ENCODE data around the gene PIGBOS1. TPM values are rescaled to one million over a fixed set of nuclear protein-coding genes. Genes with fewer than 3 reads are reported as not detected.
"Not testable (repeated sequence)": the region's sequence is repeated elsewhere in the genome, so short reads cannot be mapped to it uniquely, and the experiment has no call there.

Gene PIGBOS1
- total and polyA plus RNA-seq, 2 experiments from 2014 or later = 13.7 to 30.4 TPM

- Histone ChIP-seq H3K4me3 (no peak overlapping the region), H3K9me3 (ENCODE audit: low read depth) (no peaks in the 10 kb centered on the region), H3K27me3 (no peaks in the 10 kb centered on the region), H3K4me1 (ENCODE audit: low read depth) (no peaks in the 10 kb centered on the region), H3K36me3 (no peaks in the 10 kb centered on the region), H3K27ac (no peak overlapping the region)
- TF ChIP-seq CTCF (IDR thresholded peaks at IDR 0.05; ENCODE audit: low read depth, low read length) = no peak
- no peak for DNase-seq (ENCODE audit: low read depth in 1 of 2, low spot score in 1 of 2)
These were observed 8.5 kb upstream of the PIGBOS1 start for GRCh38 chr15:55327387-55327786.

- Histone ChIP-seq H3K4me3 (no peak overlapping the region), H3K27me3 (no peaks in the 10 kb centered on the region), H3K27ac (no peak overlapping the region), H3K4me1 (ENCODE audit: low read depth) (no peaks in the 10 kb centered on the region), H3K36me3 (no peaks in the 10 kb centered on the region), H3K9me3 (ENCODE audit: low read depth) (no peaks in the 10 kb centered on the region)
- no peak for DNase-seq (ENCODE audit: low read depth in 1 of 2, low spot score in 1 of 2)
- TF ChIP-seq CTCF (IDR thresholded peaks at IDR 0.05; ENCODE audit: low read depth, low read length) = no peak
These were observed 3.5 kb upstream of the PIGBOS1 start for GRCh38 chr15:55322467-55322866.

- Histone ChIP-seq H3K4me1 (ENCODE audit: low read depth) (no peaks in the 10 kb centered on the region), H3K9me3 (ENCODE audit: low read depth) (no peaks in the 10 kb centered on the region), H3K27ac (no peak overlapping the region), H3K4me3 (no peak overlapping the region), H3K27me3 (no peaks in the 10 kb centered on the region), H3K36me3 (no peaks in the 10 kb centered on the region)
- no peak for DNase-seq (ENCODE audit: low read depth in 1 of 2, low spot score in 1 of 2)
- TF ChIP-seq CTCF (IDR thresholded peaks at IDR 0.05; ENCODE audit: low read depth, low read length) = no peak
These were observed 2.0 kb upstream of the PIGBOS1 start for GRCh38 chr15:55320963-55321362.

GRCh38 chr15:55320238-55320550, 1.3 kb upstream of the PIGBOS1 start:
- Histone ChIP-seq H3K4me1 (ENCODE audit: low read depth) (no peaks in the 10 kb centered on the region), H3K36me3 (no peaks in the 10 kb centered on the region), H3K27ac (no peak overlapping the region), H3K9me3 (ENCODE audit: low read depth) (no peaks in the 10 kb centered on the region), H3K4me3 (no peak overlapping the region), H3K27me3 (no peaks in the 10 kb centered on the region)
- DNase-seq (ENCODE audit: low read depth in 1 of 2, low spot score in 1 of 2) = no peak
- TF ChIP-seq CTCF (IDR thresholded peaks at IDR 0.05; ENCODE audit: low read depth, low read length) = no peak

GRCh38 chr15:55319537-55320237, 764 bp upstream of the PIGBOS1 start:
- DNase-seq (ENCODE audit: low read depth in 1 of 2, low spot score in 1 of 2) = peak in 1 of 2 donors; percentile 38
- no peak overlapping the region for H3K27ac ChIP-seq
- no peaks in the 10 kb centered on the region for H3K36me3 ChIP-seq
- H3K4me3 ChIP-seq = peak overlapping the region; percentile 56
- no peaks in the 10 kb centered on the region for H3K4me1 ChIP-seq (ENCODE audit: low read depth)
- no peaks in the 10 kb centered on the region for H3K27me3 ChIP-seq
- no peak for TF ChIP-seq CTCF (IDR thresholded peaks at IDR 0.05; ENCODE audit: low read depth, low read length)
- no peaks in the 10 kb centered on the region for H3K9me3 ChIP-seq (ENCODE audit: low read depth)

- not testable (repeated sequence) for H3K4me1 ChIP-seq (ENCODE audit: low read depth); H3K36me3 ChIP-seq; H3K27ac ChIP-seq; H3K4me3 ChIP-seq; H3K9me3 ChIP-seq (ENCODE audit: low read depth); H3K27me3 ChIP-seq; DNase-seq (ENCODE audit: low read depth in 1 of 2, low spot score in 1 of 2)
These were observed 16.1 kb downstream of the PIGBOS1 start for GRCh38 chr15:55302801-55303200.
